Hematopoietic multipotent progenitor cell treated with erythropoietin and hydrocortisone succinate and interleukin-3 and kit ligand, for 4 days (in vitro differentiated cells): ENCODE data around the gene WDR86.

Source experiments
- DNase-seq: peaks from one replicate; pipeline ENCODE4 v3.0.0-alpha.2; 2015

The WDR86 gene

GRCh38 chr7:151390598-151391357, 19.1 kb downstream of the WDR86 start:
- no peak for DNase-seq

- no peak for DNase-seq
These were observed 19.9 kb downstream of the WDR86 start for GRCh38 chr7:151389768-151390597.

- no peak for DNase-seq
These were observed 20.6 kb downstream of the WDR86 start for GRCh38 chr7:151389096-151389767.

- DNase-seq: no peak
These were observed 21.4 kb downstream of the WDR86 start for GRCh38 chr7:151388430-151388829.

GRCh38 chr7:151388007-151388297, 21.9 kb downstream of the WDR86 start:
- no peak for DNase-seq

- DNase-seq: no peak
These were observed 22.5 kb downstream of the WDR86 start for GRCh38 chr7:151387161-151388006.

GRCh38 chr7:151386301-151387160, 23.3 kb downstream of the WDR86 start:
- DNase-seq: no peak

- no peak for DNase-seq
These were observed 24.1 kb downstream of the WDR86 start for GRCh38 chr7:151385626-151386300.

GRCh38 chr7:151384776-151385625, 24.8 kb downstream of the WDR86 start:
- DNase-seq: no peak

- no peak for DNase-seq
These were observed 25.5 kb downstream of the WDR86 start for GRCh38 chr7:151384352-151384697.

- no peak for DNase-seq
These were observed 26.0 kb downstream of the WDR86 start for GRCh38 chr7:151383638-151384351.

- no peak for DNase-seq
These were observed 27.6 kb downstream of the WDR86 start for GRCh38 chr7:151382079-151382885.

- peak; percentile 35 for DNase-seq
These were observed 28.3 kb downstream of the WDR86 start for GRCh38 chr7:151381348-151382078.

GRCh38 chr7:151381098-151381347, 28.8 kb downstream of the WDR86 start:
- peak; percentile 24 for DNase-seq

- DNase-seq: no peak
These were observed 29.4 kb downstream of the WDR86 start for GRCh38 chr7:151380199-151381097.

GRCh38 chr7:151379534-151380198, 30.2 kb downstream of the WDR86 start:
- no peak for DNase-seq

- DNase-seq: no peak
These were observed 30.7 kb downstream of the WDR86 start for GRCh38 chr7:151379193-151379520.
